ENCODE data around the gene GNLY. TPM values are rescaled to one million over a fixed set of nuclear protein-coding genes. Genes with fewer than 3 reads are reported as not detected.
"Not testable (repeated sequence)": the region's sequence is repeated elsewhere in the genome, so short reads cannot be mapped to it uniquely, and the experiment has no call there.

GNLY gene
- total RNA-seq = not detected in 2 replicates

- no peak for DNase-seq
Observed at GRCh38 chr2:85694052-85695025, at the start of gene GNLY. TSS of gene GNLY (plus strand) at chr2:85694358. CDS start at chr2:85694419, 61 bp downstream.

GRCh38 chr2:85644909-85645308 is 49.2 kb upstream of the GNLY start:
- DNase-seq = no peak

- DNase-seq = no peak
Observed at GRCh38 chr2:85646166-85646565, 48.0 kb upstream of the GNLY start.

GRCh38 chr2:85647823-85648526 is 46.2 kb upstream of the GNLY start:
- DNase-seq = no peak

GRCh38 chr2:85648619-85649018 is 45.5 kb upstream of the GNLY start:
- DNase-seq = peak; percentile 80

GRCh38 chr2:85649201-85650190 is 44.7 kb upstream of the GNLY start:
- peak; percentile 46 for DNase-seq

GRCh38 chr2:85650456-85650855 is 43.7 kb upstream of the GNLY start:
- no peak for DNase-seq

- DNase-seq = no peak
Observed at GRCh38 chr2:85651097-85651496, 43.1 kb upstream of the GNLY start.

- no peak for DNase-seq
Observed at GRCh38 chr2:85652056-85652455, 42.1 kb upstream of the GNLY start.

GRCh38 chr2:85653996-85654395 is 40.2 kb upstream of the GNLY start:
- DNase-seq = no peak

GRCh38 chr2:85655961-85656417 is 38.2 kb upstream of the GNLY start:
- no peak for DNase-seq

GRCh38 chr2:85656468-85656867 is 37.7 kb upstream of the GNLY start:
- DNase-seq = no peak

GRCh38 chr2:85657399-85657798 is 36.8 kb upstream of the GNLY start:
- DNase-seq = not testable (repeated sequence)

GRCh38 chr2:85659324-85659981 is 34.7 kb upstream of the GNLY start:
- no peak for DNase-seq

GRCh38 chr2:85660301-85660700 is 33.9 kb upstream of the GNLY start:
- not testable (repeated sequence) for DNase-seq

- DNase-seq = no peak
Observed at GRCh38 chr2:85660725-85661124, 33.4 kb upstream of the GNLY start.

- peak; percentile 34 for DNase-seq
Observed at GRCh38 chr2:85661139-85661858, 32.9 kb upstream of the GNLY start.

GRCh38 chr2:85662899-85663593 is 31.1 kb upstream of the GNLY start:
- peak; percentile 94 for DNase-seq

GRCh38 chr2:85663594-85664565 is 30.3 kb upstream of the GNLY start:
- DNase-seq = no peak

All from dermis blood vessel endothelial cell (primary cell).